Psoas muscle (tissue), 8 donors: ENCODE results near the gene CFAP58. TPM values are rescaled to one million over a fixed set of nuclear protein-coding genes. Genes with fewer than 3 reads are reported as not detected.

Experiments used
- ATAC-seq, 4 donors: fragments of 200-7000 bp; cut with Tn5 transposase; one replicate each; pipeline ENCODE4 v1.9.1; 2020; ENCODE audit warnings: moderate library complexity in 3 of 4, mild to moderate bottlenecking in 2 of 4
- DNase-seq, 2 donors: peaks; one replicate each; pipeline ENCODE4 v3.0.0-alpha.2; 2020
- H3K27ac ChIP-seq: fragments of 200-600 bp; one replicate; pipeline ENCODE4 v1.8.0; 2022
- H3K27me3 ChIP-seq, 3 donors: fragments of 200-600 bp in 1 of 3; one replicate each; pipeline versions ENCODE4 v1.6.1 to v1.8.0; 2013 to 2022; ENCODE audit warnings: low read length in 2 of 3, mild to moderate bottlenecking in 2 of 3, moderate library complexity in 1 of 3; ENCODE audit not compliant: insufficient read depth in 3 of 3
- H3K36me3 ChIP-seq, 2 donors: fragments of 200-600 bp in 1 of 2; one replicate each; pipeline versions ENCODE4 v1.6.1 to v1.8.0; 2013 to 2022; ENCODE audit warnings: low read depth in 1 of 2, mild to moderate bottlenecking in 1 of 2, moderate library complexity in 1 of 2; ENCODE audit not compliant: insufficient read depth in 1 of 2
- H3K4me1 ChIP-seq: fragments of 200-600 bp; one replicate; pipeline ENCODE4 v1.8.0; 2022
- H3K4me3 ChIP-seq: fragments of 200-600 bp; one replicate; pipeline ENCODE4 v1.8.0; 2022; ENCODE audit warnings: mild to moderate bottlenecking
- H3K9me3 ChIP-seq: fragments of 200-600 bp; one replicate; pipeline ENCODE4 v1.8.0; 2022
- WGBS, 3 donors: extraction: QIAGEN DNeasy Blood & Tissue Kit; methylation state at CpG; one replicate each; pipeline versions ENCODE4 v1.1.6 to v1.1.7; 2013; 5-methylcytosine and 5-hydroxymethylcytosine counted together
- intact Hi-C, 2 donors: fragments of 100-400 bp; cut with DNase I; formaldehyde crosslinking; loops; one replicate each; pipeline versions ENCODE4 v1.11.0 to v1.14.2; 2022
- polyA plus RNA-seq, 3 donors: library from polyadenylated mRNA; stranded (reverse); fragments of 200-250 nt; gene quantifications; one replicate each; pipeline ENCODE4 v1.2.3, GENCODE V29; 2013
- total RNA-seq, 4 donors: library from RNA; stranded (reverse); fragmentation: NEBNext Ultra II Directional in 2 of 4; extraction: Animal tissue kit (Norgen Biotek cat#: 25700) in 2 of 4; gene quantifications; one replicate each; pipeline versions ENCODE4 v1.2.1 to v1.2.4, GENCODE V29; 2021 to 2023
- TF ChIP-seq, protein P1 (sequence below): fragments of 200-600 bp; IDR thresholded peaks from one replicate; pipeline ENCODE4 v1.8.0; 2022; ENCODE audit warnings: antibody characterized with exemption
- donor health status: healthy with polysubstance abuse.
- donor health status: DM: no; HTN: no; CAD: no; lungs with moderate emphysema.
- donor health status: Bipolar disorder and iron deficiency.
- donor health status: healthy.
- donor health status: DM: yes; HTN: yes; CAD: no.
- donor health status: DM: no; HTN: no; CAD: no.
- donor health status: DM: no; HTN: no; CAD: no.
- donor health status: DM: yes; HTN: yes; CAD: no.

The CFAP58 gene
- total and polyA plus RNA-seq, 7 donors: 0.04 to 1.4 (median 0.44) TPM

DNA sequence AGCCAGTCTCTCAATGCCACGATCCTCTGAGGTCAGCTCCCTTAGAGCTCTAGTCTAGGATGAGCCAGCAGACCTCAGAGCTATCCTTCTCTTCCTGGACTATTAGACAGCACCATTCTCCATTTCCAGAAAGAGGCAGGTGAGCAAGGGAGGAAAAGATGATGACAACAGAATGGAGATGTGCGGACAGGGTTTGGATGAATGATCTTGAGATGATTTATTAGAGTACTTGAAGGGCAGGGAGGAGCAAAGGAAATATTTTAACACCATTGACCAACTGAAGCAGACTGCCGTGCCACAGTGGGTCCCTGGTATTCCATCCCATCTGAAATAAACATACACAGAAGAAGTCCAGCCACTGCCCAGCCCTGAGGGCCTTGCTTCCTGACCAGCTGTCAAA lies 94.3 kb downstream of the CFAP58 start:
- WGBS, 3 donors: 57 to 73% (median 63%) methylated on average over 3 of the region's 3 CpGs
- Histone ChIP-seq H3K36me3 (no peaks in the 10 kb centered on the region), H3K4me3 (no peak overlapping the region), H3K9me3 (no peaks in the 10 kb centered on the region), H3K27me3 (no peaks in the 10 kb centered on the region), H3K4me1 (no peaks in the 10 kb centered on the region), H3K27ac (no peak overlapping the region)
- TF ChIP-seq, protein P1, sequence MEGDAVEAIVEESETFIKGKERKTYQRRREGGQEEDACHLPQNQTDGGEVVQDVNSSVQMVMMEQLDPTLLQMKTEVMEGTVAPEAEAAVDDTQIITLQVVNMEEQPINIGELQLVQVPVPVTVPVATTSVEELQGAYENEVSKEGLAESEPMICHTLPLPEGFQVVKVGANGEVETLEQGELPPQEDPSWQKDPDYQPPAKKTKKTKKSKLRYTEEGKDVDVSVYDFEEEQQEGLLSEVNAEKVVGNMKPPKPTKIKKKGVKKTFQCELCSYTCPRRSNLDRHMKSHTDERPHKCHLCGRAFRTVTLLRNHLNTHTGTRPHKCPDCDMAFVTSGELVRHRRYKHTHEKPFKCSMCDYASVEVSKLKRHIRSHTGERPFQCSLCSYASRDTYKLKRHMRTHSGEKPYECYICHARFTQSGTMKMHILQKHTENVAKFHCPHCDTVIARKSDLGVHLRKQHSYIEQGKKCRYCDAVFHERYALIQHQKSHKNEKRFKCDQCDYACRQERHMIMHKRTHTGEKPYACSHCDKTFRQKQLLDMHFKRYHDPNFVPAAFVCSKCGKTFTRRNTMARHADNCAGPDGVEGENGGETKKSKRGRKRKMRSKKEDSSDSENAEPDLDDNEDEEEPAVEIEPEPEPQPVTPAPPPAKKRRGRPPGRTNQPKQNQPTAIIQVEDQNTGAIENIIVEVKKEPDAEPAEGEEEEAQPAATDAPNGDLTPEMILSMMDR: no peak
- ATAC-seq (no peak), DNase-seq (no peak)
- intact Hi-C loops: no loop called here

DNA sequence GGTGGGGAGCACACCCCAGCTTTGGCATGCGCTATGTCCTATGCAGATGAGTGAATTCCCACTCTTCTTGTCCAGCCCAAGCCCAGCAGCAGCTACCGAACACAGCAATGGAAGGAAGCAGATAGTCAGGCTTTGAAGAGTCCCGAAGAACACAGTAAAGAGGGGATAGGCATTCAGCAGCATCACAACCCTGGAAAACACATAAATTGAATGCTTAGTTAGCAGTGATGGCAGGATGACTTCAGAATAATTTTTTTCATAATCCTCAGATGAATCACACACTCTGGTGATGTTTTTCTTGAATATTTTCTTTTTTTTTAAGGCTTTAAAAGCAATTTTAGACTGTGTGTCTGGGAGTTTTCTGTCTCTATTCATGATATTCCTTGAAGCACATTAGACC lies 95.8 kb downstream of the CFAP58 start:
- no peak overlapping the region for H3K27ac ChIP-seq
- no peak for DNase-seq
- H3K36me3 ChIP-seq: no peaks in the 10 kb centered on the region
- H3K4me3 ChIP-seq: no peak overlapping the region
- no peaks in the 10 kb centered on the region for H3K4me1 ChIP-seq
- H3K27me3 ChIP-seq: no peaks in the 10 kb centered on the region
- ATAC-seq: no peak
- intact Hi-C loops: no loop called here
- 79 to 89% (median 79%) methylated on average over 3 of the region's 3 CpGs for WGBS, 3 donors
- H3K9me3 ChIP-seq: no peaks in the 10 kb centered on the region
- TF ChIP-seq, protein P1: no peak

DNA sequence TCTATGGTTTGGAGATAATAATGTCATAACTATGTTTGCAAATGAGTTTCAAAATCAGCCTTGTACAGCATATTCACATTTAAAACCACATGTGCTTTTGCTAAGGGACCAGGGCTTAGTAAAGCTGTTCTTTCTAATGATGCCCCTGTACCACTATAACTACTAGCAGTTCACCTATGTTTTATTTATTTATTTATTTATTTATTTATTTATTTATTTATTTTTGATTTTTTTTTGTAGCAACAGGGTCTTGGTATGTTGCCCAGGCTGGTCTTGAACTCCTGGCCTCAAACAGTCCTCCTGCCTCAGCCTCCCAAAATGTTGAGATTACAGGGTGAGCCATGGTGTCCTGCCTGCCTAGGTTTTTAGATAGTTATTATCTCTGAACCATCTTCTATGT lies 96.9 kb downstream of the CFAP58 start:
- intact Hi-C loops: no loop called here
- no peaks in the 10 kb centered on the region for H3K4me1 ChIP-seq
- TF ChIP-seq, protein P1: no peak
- H3K27me3 ChIP-seq: no peaks in the 10 kb centered on the region
- no peaks in the 10 kb centered on the region for H3K36me3 ChIP-seq
- H3K9me3 ChIP-seq: no peaks in the 10 kb centered on the region
- H3K27ac ChIP-seq: no peak overlapping the region
- no peak for DNase-seq
- no peak for ATAC-seq
- no peak overlapping the region for H3K4me3 ChIP-seq

DNA sequence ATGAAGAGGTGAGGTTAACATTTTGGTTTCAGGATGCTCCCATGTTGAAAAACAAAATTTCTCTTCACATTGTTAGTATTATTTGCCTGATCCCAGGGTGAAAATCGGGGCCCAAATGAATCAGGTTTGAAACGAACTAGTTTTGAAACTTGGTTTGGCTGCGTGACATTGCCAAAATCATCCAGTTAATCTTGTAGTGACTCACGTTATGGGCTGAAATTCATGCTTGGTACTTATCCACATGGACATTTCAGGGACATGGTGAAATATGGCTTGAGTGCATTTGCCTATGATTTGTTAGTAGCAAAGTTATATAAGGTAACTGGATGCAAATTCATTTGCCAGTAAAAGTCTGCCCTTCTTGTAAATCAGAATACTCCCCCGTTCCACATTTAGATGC lies 97.3 kb downstream of the CFAP58 start:
- Histone ChIP-seq H3K36me3 (no peaks in the 10 kb centered on the region), H3K27ac (no peak overlapping the region), H3K4me3 (no peak overlapping the region), H3K27me3 (no peaks in the 10 kb centered on the region), H3K4me1 (no peaks in the 10 kb centered on the region), H3K9me3 (no peaks in the 10 kb centered on the region)
- WGBS, 3 donors: 65 to 75% (median 71%) methylated on average over 5 of the region's 5 CpGs
- DNase-seq: no peak
- no peak for ATAC-seq
- intact Hi-C loops: no loop called here
- TF ChIP-seq, protein P1: no peak

DNA sequence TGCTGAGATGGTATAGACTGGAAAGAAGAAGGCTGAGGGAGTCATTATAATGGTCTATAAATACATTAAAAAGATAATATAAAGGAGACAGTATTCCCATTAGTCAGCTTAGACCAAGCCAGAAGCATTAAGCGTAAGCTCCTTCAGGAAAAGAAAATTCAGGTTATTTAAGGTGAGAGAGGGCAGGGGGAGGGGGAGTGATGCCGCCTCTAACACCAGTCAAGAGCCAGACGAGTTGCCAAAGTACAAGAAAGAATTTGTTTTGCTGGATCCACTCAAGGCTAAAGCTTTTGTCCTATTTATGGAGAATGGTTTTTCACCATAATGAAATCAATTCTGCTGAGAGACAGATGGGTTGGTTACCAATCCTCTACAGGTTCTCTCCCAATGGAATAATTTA lies 99.3 kb downstream of the CFAP58 start:
- TF ChIP-seq, protein P1: no peak
- intact Hi-C loops: no loop called here
- Histone ChIP-seq H3K27ac (no peak overlapping the region), H3K27me3 (no peaks in the 10 kb centered on the region), H3K4me3 (no peak overlapping the region), H3K36me3 (no peaks in the 10 kb centered on the region), H3K4me1 (no peaks in the 10 kb centered on the region), H3K9me3 (no peaks in the 10 kb centered on the region)
- no peak for ATAC-seq
- WGBS, 3 donors: 63 to 69% (median 67%) methylated on average over 3 of the region's 3 CpGs
- DNase-seq: no peak
